TTC549 (cell line): ENCODE data around the gene DMKN.

Source experiments
- FAIRE-seq: peaks from 2 replicates; lab custom pipeline; 2012; peaks lifted over from hg19 to GRCh38; lab: Jason Lieb, UNC

Gene DMKN

DNA sequence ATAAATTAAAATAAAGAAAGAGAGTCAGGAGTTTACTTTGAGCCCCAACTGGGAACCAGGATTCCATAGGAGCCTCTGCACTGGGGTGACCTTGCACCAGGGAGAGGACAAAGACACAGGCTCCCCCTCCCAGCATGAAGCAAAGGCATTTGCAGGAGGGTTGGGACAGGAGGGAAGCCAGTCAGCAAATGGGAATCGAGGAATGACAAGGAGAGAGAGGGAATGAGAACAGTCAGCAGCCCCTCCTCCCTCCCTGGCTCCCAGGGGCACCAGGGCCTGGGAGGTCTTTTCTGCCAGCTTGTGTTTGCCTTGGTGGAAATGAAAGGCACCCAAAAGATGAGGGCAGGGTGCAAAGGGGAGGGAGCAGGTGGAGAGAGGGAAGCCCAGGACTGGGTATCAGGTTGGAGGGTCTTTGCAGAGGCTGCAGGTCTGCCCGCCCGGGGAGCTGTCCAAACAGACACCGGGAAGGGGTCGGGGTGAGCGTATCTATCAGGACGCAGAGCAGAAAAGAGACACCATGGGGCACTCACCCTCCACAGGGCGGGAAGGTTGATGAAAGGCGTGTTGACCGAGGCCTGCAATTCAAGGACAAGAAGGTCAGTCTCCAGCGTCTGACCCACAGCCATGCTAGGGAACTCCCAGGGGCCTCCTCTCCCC is 10.9 kb upstream of the DMKN start:
- FAIRE-seq = no peak

DNA sequence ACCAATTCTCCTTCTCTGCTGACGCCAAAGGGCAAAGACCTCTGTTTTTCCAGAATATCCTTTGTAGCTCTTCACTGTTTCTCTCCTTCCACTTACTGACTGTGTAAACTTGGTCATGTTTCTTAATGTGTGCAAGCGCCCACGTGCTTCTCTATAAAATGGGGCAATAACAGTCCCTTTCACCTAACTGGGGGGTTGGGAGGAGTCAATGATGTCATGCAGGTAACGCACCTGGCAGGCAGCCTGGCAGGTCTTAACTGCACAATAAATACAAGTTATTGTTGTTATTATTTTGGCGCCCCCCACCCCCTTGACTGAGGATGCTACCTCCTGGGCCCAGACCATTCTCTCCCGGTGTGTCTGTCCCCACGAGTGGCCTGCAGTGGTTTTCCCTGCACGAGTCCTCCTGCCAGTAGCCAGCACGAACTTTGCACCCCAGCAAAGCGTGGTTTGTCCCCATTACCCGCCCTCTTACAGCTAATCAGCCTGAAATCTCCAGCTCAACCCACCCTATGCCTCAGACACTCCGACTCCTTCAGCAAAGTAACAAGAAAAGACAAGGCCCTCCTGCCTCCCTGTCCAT is 9.4 kb upstream of the DMKN start:
- no peak for FAIRE-seq

- no peak for FAIRE-seq
These were observed 7.8 kb upstream of the DMKN start for GRCh38 chr19:35521124-35521743.

GRCh38 chr19:35519291-35519690 is 5.8 kb upstream of the DMKN start:
- no peak for FAIRE-seq

- no peak for FAIRE-seq
These were observed 4.9 kb upstream of the DMKN start for GRCh38 chr19:35518313-35518712.

GRCh38 chr19:35517342-35517741 is 3.9 kb upstream of the DMKN start:
- no peak for FAIRE-seq

DNA sequence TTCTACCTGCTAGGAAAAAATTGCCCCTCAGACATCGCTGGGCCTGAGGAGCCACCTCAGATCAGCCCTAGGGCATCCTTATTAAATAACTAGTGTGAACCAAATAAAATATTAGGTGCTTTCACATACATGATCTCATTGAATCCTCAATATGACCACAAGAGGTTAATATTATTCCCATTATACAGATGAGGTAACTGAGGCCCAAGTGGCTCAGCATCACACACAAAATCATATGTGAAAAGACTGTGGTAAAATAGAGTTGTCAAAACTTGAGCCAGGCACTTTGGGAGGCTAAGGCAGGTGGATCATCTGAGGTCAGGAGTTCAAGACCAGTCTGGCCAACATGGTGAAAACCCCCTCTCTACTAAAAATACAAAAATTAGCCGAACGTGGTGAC is 2.9 kb upstream of the DMKN start:
- no peak for FAIRE-seq

- no peak for FAIRE-seq
These were observed 897 bp upstream of the DMKN start for GRCh38 chr19:35514282-35514809.

DNA sequence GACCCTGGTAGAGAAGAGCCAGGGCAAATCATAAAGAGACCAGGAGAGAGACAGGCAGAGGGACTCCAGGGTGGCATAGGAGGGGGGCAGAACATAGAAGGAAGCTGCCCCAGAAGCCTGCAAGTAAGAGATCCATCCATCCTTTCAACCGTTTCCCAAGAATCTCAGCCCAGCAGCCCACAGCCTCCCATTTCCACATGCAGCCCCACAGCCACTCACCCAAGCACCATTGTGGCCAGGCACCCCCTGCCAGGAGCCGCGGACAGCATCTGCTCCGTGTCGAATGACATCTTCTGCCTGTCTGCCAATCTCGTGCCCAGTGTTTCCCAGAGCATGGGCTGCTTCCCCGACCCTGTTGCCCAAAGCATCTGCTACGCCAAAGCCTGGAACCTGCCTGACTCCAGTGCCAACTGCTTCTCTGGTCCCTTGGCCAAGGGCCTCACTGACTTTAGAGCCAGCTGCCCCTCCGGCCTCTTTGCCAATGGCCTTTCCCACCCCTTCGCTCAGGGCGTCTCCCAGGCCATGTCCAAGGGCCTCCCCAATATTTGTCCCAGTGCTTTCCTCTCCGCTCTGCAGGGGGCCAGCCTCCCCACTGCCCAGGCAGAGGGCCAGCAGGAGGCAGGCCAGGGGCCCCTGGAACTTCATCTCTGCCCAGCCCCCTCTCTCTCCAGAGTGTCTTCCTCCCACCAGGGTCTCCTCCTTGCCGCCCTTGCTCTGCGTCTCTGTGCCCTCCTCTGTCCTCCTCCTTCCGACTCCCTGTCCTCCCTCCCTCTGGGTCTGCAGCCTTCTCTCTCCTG is 420 bp downstream of the DMKN start:
- no peak for FAIRE-seq

DNA sequence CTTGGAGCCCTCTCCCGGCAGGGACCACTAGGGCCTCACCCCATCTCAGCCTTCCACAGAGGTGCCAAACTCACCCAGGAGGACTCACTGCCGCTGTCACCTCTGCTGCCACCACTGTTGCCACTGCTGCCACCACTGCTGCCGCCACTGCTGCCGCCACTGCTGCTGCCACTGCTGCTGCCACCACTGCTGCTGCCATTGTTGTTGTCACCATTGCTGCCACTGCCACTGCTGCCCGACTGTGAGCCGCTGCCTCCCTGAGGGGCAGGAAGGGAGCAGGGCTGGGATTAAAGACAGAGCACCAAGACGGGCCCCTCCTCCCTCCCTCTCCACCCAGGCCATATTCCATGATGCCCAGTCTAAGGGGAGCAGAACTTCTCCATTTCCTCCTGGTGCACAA is 2.1 kb downstream of the DMKN start:
- FAIRE-seq = no peak

GRCh38 chr19:35510626-35510964 is 2.9 kb downstream of the DMKN start:
- no peak for FAIRE-seq

DNA sequence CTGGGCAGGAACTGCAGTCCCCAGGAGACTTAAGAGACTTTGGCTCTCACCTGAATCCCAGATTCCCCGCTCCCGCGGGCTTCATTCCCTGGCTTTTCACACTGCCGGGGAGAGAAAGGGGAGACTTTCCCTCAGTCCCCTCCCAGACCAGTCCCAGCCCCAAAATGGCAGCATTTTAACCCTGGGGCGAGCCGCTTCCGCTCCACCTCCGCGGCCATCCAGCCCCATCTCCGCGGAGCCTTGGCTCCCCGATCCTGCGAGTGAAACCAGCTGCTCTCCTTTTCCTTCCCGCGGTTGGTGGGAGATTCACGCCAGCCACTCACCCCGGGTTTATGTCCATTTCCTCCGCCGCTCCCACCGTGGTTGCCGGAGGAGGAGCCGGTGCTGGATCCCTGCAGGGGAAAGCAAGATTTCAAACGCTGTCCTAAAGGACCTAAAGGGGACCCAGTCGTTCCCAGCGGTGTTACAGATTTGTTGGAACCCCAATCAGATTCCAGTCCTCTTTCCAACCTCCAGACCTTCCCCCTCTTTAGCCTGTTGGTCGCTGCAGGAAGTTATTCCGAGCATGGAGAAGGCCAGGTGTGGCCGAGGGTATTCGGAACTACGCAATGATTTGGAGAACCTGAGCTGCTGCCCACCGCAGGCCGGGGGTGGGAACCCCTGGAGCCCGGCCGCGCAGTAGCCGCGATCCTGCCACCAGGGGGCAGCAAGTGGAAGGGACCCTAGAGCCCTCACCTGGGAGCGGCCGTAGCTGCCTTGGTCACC is 3.4 kb downstream of the DMKN start:
- FAIRE-seq = no peak

- no peak for FAIRE-seq
These were observed 4.3 kb downstream of the DMKN start for GRCh38 chr19:35509018-35509652.

GRCh38 chr19:35508129-35508528 is 5.3 kb downstream of the DMKN start:
- FAIRE-seq = no peak

GRCh38 chr19:35507561-35507960 is 5.9 kb downstream of the DMKN start:
- no peak for FAIRE-seq

- no peak for FAIRE-seq
These were observed 7.4 kb downstream of the DMKN start for GRCh38 chr19:35506011-35506410.

GRCh38 chr19:35502751-35503150 is 10.7 kb downstream of the DMKN start:
- no peak for FAIRE-seq

- FAIRE-seq = no peak
These were observed 11.8 kb downstream of the DMKN start for GRCh38 chr19:35501684-35502083.

DNA sequence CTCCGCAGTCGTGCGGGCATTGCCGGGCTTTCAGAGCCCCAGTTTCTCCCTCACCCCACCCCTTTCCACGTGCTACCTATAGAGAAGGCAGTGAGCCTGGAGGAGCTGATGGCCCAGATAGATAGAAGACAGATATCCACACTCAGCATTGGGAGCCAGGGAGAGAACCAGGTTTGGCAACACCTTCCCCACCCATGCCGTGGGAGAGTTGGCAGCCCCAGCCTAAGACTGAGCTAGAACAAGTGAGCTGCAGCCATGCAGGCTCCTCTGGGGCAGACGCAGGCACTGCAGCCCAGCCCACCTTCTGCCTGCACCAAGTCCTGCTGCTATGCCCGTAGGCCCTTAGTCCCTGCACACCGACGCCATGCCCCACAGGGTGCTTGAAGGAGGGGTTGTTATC is 12.8 kb downstream of the DMKN start:
- FAIRE-seq = no peak

DNA sequence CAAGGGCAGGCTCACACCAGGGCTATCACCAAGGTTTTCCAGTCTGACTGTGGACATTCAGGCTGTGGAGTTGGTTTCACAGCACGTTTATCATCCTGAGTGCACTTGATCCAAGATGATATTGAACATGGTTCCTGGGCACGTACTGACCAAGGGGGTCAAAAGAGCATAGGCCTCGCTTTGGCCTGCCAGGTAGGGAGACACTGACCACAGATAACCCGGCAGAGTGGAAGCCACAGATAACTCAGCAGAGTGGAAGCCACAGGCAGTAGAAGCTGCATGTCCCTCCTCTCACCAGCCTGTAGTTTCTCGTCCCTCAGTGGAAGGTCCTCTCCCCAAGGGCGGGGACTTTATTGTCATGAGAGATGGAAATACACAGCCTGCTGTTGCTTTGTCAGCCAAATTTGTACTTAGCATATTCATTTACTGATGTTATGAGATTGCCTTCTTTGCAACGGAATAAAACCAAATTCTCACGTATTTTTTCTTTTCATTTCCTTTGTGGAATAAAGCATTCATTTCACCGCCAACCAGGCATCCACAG is 14.4 kb downstream of the DMKN start:
- no peak for FAIRE-seq

- FAIRE-seq = no peak
These were observed 15.2 kb downstream of the DMKN start for GRCh38 chr19:35498220-35498619.

GRCh38 chr19:35497406-35497805 is 16.0 kb downstream of the DMKN start:
- FAIRE-seq = no peak
